CD1c-positive myeloid dendritic cell (primary cell): ENCODE measurements around the gene TCAF1.
"Not testable (repeated sequence)": the region's sequence is repeated elsewhere in the genome, so short reads cannot be mapped to it uniquely, and the experiment has no call there.

Source experiments
- DNase-seq: peaks from one replicate; pipeline ENCODE4 v3.0.0-alpha.2; 2016; ENCODE audit errors: extremely low spot score

TCAF1 gene

DNA sequence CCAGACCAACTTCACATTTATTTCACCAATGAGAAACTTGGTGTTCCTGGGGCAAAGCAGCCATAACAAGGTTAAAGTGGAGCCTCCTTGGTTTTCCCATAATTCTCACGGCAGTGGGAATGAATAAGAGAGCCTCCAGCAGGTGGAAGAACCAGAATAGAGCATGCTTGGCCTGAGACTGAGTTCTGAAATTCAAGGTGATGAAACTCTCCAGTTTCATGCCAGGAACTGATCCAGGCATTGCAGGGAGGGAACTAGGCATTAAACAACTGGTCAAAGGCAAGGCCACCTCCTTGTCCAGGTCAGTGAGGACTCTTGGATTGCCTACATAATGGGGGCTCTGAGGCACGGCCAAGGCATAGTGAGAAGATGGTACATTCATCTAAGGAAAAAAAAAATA, 44.0 kb downstream of the TCAF1 start:
- not testable (repeated sequence) for DNase-seq

GRCh38 chr7:143855443-143855842, 46.5 kb downstream of the TCAF1 start:
- not testable (repeated sequence) for DNase-seq

DNA sequence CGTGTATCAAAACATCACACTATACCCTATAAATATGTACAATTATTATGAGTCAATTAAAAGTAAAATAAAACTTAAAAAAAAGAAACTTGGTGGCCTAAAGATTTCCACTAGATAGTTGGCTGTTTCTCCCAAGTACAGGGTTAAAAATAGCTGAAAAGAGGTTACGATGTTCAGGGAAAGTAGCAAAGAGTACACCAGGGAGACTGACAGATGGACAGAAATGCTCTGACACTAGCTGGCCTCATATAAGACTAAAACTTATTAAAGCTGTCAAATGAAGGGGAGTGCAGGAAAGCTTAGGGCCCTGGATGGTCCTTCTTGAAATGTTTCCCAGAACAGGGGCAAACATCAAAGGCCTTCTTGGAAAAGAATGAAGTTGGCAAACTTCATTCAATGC, 51.3 kb downstream of the TCAF1 start:
- DNase-seq, result no peak

GRCh38 chr7:143849785-143850479, 52.0 kb downstream of the TCAF1 start:
- DNase-seq, result no peak

- no peak for DNase-seq
Measured at GRCh38 chr7:143848192-143848591, 53.8 kb downstream of the TCAF1 start.

DNA sequence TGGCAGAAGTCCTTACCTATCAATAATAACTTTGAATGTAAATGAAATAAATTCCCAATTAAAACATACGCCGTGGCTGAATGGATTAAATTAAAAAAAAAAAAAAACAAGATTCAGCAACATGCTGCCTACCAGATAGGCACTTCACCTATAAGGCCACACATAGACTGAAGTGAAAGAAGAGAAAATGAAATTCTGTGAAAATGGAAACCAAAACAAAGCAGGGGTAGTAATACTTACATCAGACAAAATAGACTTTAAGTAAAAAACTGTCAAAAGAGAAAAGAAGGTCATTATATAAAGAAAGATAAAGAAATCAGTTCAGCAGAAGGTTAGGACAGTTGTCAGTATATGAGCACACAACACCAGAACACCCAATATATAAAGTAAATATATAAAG, 55.3 kb downstream of the TCAF1 start:
- no peak for DNase-seq

DNA sequence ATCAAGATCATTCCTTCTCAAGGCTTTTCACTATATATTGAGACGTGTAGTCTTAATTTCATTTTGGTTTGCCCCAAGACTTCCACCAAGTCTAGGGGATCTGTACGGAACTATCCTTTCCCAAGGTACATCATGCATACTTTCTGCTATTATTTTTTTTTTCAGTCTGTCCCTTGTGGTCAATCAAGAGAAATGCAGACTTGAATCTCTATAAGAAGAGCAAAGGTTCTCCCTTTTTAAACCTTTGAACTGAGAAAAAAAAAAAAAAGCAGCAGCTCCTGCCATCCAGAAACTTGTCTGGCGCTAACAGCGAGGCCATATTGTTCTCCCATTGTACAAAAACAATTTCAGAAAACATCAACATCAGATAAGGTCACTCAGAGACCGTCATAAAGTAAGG, 60.3 kb downstream of the TCAF1 start:
- not testable (repeated sequence) for DNase-seq

DNA sequence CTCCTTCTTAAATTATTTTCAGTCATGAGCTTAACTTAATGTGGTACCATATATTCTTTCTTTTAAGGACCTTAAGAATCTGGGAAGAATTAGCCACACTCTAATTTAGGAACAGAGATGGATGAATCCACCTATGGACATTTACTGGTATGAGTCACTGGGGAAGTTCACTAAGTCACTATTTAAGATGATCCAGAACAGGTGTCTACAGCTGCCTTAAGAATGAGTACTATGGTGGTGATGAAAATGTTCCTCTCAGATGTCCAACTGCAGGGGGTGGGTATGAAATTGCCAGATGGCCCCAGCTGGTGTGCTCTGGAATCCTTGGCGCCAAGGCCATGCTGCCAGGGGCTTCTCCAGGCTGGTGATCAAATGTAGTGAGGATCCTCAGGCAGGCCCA, 61.9 kb downstream of the TCAF1 start:
- not testable (repeated sequence) for DNase-seq

- DNase-seq, result not testable (repeated sequence)
Measured at GRCh38 chr7:143837223-143837622, 64.8 kb downstream of the TCAF1 start.

- not testable (repeated sequence) for DNase-seq
Measured at GRCh38 chr7:143836622-143837021, 65.4 kb downstream of the TCAF1 start.

- DNase-seq, result not testable (repeated sequence)
Measured at GRCh38 chr7:143836088-143836487, 65.9 kb downstream of the TCAF1 start.

GRCh38 chr7:143826578-143826977, 75.4 kb downstream of the TCAF1 start:
- DNase-seq, result not testable (repeated sequence)

DNA sequence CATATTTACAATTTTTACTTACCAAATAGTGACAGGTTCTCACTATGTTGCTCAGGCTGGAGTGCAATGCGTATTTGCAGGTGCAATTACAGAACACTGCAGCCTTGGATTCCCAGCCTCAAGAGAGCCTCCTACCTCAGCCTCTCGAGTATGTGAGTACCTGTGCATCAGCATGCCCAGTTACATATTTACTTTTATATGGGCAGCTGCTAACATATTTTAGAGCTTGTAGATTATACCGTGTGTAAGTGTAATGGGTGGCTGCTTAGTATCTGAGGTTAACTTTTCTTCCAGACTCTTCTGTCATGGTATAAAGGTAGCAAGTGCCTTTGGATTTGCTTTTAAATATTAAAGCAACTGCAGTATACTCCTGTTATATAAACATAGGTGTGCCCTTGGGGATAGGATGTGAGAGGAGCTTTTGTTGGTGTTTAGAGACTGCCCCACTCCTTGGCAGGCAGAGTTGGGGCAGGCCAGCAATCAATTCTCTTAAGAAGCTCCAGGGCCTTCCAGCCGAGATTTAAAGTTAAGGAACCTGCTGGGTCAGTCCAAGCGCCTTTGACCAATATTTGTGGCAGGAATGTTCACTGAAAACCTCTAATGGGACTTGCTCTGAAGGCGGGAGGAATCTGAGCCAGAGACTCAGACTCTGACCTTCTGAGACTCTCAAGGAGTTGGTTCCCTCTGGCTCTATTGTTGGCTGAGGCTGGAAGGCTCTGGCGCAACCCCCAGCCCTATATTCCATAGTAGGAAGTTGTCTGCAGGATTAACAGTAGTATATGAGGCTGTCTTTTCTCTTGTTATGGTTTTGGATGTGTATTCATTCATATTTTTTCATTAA, 77.5 kb downstream of the TCAF1 start:
- not testable (repeated sequence) for DNase-seq

DNA sequence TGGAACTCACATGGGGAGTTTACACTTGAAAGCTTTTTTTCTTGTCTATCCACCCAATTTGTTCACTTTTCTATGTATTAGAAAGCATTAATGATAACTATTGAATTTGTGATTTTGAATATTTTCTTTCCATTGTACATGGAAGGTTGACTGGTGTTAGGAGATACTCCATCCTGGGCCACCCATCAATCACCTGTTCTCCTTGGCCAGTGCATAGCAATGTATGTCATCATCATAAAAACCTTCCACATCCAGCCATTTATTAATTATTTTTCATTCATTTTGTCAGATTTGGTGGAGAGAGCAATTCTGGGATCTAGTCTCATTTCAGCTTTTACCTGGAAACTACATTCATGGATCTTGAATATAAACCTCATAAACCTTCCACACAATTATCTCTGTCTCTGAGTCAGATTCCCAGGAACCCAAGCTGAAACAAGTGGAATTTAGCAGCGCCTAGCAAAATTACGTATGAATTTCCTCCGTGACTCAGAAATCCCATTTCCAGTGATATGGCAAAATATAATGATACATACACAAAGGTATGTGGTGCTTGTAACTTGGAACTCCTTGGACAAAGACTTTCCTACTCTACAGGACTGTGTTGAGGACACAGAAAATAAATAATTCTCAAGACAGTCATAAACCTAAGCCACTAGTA, 78.2 kb downstream of the TCAF1 start:
- DNase-seq, result not testable (repeated sequence)

DNA sequence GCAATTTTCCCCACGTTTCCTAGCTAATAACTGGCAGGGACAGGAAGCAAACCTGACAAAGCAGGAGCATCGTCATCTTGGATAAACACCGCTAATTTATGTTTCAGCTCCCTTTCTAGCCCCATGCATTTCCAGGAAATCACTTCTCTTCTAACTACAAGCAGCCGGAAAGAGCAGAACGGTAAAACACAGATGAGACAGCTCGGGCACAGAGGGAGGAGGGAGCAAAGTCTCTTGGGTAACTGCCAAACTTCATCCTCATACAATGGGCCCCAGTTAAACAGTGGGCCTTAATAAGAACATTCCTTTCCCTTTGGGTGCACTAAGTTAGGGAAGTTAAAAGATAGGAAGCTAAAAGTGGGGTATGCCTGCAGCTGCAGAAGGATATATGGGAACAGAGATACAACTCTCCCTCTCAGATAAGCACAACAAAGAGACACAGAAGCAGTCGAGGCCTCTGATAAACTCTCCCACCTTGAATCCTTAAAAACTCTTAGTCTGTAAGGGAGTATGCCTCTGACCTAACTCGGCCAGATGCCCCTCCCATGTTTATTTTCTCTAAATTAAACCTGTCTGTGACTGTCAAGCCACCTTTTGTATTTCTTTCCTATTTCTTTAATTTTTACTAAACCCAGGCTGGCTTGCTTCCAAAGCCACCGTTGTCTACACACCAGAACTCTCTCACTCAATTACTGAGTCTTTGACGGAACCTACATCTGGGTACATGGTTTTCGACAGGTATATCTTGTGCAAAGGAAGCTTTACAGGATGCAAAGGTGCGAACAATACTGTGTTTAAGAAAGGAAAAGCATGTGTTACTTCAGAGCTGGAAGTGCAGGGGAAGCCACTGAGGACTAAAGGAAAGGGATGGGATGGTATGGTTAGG, 80.3 kb downstream of the TCAF1 start:
- not testable (repeated sequence) for DNase-seq

- DNase-seq, result not testable (repeated sequence)
Measured at GRCh38 chr7:143817873-143818272, 84.1 kb downstream of the TCAF1 start.

DNA sequence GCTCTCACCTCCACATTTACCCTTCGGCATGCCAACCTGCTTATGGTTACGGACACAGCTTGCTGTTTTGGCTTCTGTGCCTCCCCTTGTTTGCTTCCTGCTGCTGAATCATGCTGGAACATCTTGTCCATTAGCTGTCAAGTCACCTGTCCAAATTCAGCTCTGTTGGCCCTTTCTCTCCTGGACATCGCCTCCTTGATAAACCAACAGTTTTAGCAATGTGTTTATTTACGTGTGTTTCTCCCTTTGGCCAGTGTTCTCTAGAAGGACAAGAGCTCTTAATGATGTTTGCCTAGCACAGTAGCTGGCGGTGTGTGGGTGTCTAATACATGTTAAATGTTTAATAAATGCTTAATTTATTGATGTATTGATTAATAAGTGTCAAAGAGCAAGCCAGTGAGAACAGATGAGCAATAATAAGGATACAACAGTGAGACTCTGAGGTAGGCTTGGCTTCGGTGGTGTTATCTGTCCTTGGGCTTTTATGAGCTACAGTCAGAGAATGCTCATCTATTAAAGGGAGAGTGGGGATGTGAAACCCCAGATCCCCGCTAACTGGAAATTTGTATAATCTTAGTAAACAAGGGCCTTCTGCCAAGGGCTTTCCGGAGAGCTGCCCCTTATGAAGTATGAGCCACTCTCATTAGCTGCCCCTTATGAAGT, 85.4 kb downstream of the TCAF1 start:
- DNase-seq, result not testable (repeated sequence)

DNA sequence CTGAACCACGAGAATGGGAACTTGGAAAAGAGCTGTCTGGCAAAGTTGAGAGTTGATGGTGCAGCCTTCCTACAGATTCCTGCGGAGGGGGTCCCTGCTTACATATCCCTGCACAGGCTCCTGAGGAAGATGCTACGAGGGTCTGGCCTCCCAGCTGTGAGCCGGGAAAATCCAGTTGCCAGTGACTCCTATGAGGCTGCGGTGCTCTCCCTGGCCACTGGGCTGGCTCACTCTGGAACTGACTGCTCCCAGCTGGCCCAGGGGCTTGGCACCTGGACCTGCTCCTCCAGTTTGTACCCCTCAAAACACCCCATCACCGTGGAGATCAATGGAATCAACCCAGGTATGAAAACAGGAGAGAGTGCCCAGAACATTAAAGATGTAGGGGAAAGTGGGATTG, 91.3 kb downstream of the TCAF1 start:
- DNase-seq, result not testable (repeated sequence)

- not testable (repeated sequence) for DNase-seq
Measured at GRCh38 chr7:143806664-143807071, 95.3 kb downstream of the TCAF1 start.
